NB4 (cell line): ENCODE measurements around the gene KRIT1.

ENCODE experiments used
- MYC ChIP-seq: IDR thresholded peaks from 2 replicates; pipeline ENCODE4 v1.6.1; 2011; ENCODE audit warnings: low read depth, low read length
- POLR2A ChIP-seq: IDR thresholded peaks from 2 replicates; pipeline ENCODE4 v1.6.1; 2011; ENCODE audit warnings: mild to moderate bottlenecking; ENCODE audit not compliant: insufficient read length; ENCODE audit errors: extremely low read depth
- TF ChIP-seq, protein P1 (sequence below): IDR thresholded peaks from one replicate; pipeline ENCODE4 v1.5.1; 2012; ENCODE audit warnings: low read depth, low read length
- TF ChIP-seq, protein P2 (sequence below): IDR thresholded peaks from 2 replicates; pipeline ENCODE4 v1.6.1; 2011; ENCODE audit warnings: low read depth, low read length

- TF ChIP-seq, protein P1, sequence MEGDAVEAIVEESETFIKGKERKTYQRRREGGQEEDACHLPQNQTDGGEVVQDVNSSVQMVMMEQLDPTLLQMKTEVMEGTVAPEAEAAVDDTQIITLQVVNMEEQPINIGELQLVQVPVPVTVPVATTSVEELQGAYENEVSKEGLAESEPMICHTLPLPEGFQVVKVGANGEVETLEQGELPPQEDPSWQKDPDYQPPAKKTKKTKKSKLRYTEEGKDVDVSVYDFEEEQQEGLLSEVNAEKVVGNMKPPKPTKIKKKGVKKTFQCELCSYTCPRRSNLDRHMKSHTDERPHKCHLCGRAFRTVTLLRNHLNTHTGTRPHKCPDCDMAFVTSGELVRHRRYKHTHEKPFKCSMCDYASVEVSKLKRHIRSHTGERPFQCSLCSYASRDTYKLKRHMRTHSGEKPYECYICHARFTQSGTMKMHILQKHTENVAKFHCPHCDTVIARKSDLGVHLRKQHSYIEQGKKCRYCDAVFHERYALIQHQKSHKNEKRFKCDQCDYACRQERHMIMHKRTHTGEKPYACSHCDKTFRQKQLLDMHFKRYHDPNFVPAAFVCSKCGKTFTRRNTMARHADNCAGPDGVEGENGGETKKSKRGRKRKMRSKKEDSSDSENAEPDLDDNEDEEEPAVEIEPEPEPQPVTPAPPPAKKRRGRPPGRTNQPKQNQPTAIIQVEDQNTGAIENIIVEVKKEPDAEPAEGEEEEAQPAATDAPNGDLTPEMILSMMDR, result no peak
- TF ChIP-seq POLR2A (no peak), MYC (no peak)
- TF ChIP-seq, protein P2, sequence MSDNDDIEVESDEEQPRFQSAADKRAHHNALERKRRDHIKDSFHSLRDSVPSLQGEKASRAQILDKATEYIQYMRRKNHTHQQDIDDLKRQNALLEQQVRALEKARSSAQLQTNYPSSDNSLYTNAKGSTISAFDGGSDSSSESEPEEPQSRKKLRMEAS, result no peak
Observed at GRCh38 chr7:92242972-92243371, 2.7 kb downstream of the KRIT1 start.
